HepG2 (cell line): Measurements from ENCODE around the gene NFAT5. TPM values are rescaled to one million over a fixed set of nuclear protein-coding genes. Genes with fewer than 3 reads are reported as not detected.

Experiments used
- ELF3 ChIP-seq: IDR thresholded peaks from 2 replicates; pipeline ENCODE4 v1.6.1; 2016; ENCODE audit warnings: missing genetic modification reagents, missing compliant biosample characterization
- FOXK1 ChIP-seq: sonication (generic); formaldehyde crosslinking; IDR thresholded peaks from 2 replicates; pipeline ENCODE4 v1.4.0; 2020; ENCODE audit warnings: low read depth, missing genetic modification reagents, borderline replicate concordance
- GFI1 ChIP-seq: sonication (generic); formaldehyde crosslinking; IDR thresholded peaks from 2 replicates; pipeline ENCODE4 v1.5.0; 2020; ENCODE audit warnings: missing genetic modification reagents, mild to moderate bottlenecking, borderline replicate concordance
- GMEB1 ChIP-seq: sonication (generic); formaldehyde crosslinking; IDR thresholded peaks from 2 replicates; pipeline ENCODE4 v1.5.1; 2020; ENCODE audit warnings: missing genetic modification reagents, mild to moderate bottlenecking, borderline replicate concordance
- KAT8 ChIP-seq: IDR thresholded peaks from 2 replicates; pipeline ENCODE4 v1.6.1; 2016; ENCODE audit warnings: missing genetic modification reagents, missing compliant biosample characterization
- RCOR2 ChIP-seq: IDR thresholded peaks from 2 replicates; pipeline ENCODE4 v1.6.1; 2016; ENCODE audit warnings: missing biosample characterization, missing genetic modification reagents
- RFX1 ChIP-seq: fragments of 450-650 bp; IDR thresholded peaks from 2 replicates; pipeline ENCODE4 v1.6.1; 2017
- TSC22D2 ChIP-seq: sonication (generic); formaldehyde crosslinking; IDR thresholded peaks from 2 replicates; pipeline ENCODE4 v1.5.1; 2020; ENCODE audit warnings: missing genetic modification reagents, mild to moderate bottlenecking, borderline replicate concordance
- ZBTB38 ChIP-seq: sonication (generic); formaldehyde crosslinking; IDR thresholded peaks from 2 replicates; pipeline ENCODE4 v1.5.1; 2020; ENCODE audit warnings: mild to moderate bottlenecking, missing genetic modification reagents
- ZGPAT ChIP-seq: IDR thresholded peaks from 2 replicates; pipeline ENCODE4 v1.6.1; 2016; ENCODE audit warnings: mild to moderate bottlenecking
- ZIK1 ChIP-seq: sonication (generic); formaldehyde crosslinking; IDR thresholded peaks from 2 replicates; pipeline ENCODE4 v1.5.0; 2020; ENCODE audit warnings: mild to moderate bottlenecking, low read depth, missing genetic modification reagents, borderline replicate concordance
- ZMAT5 ChIP-seq: sonication (generic); formaldehyde crosslinking; IDR thresholded peaks from 2 replicates; pipeline ENCODE4 v1.5.0; 2020; ENCODE audit warnings: mild to moderate bottlenecking, low read depth, missing genetic modification reagents, borderline replicate concordance
- ZNF333 ChIP-seq: sonication (generic); formaldehyde crosslinking; IDR thresholded peaks from 2 replicates; pipeline ENCODE4 v1.4.0; 2020; ENCODE audit warnings: mild to moderate bottlenecking, missing genetic modification reagents, borderline replicate concordance
- ZNF362 ChIP-seq: sonication (generic); formaldehyde crosslinking; IDR thresholded peaks from 2 replicates; pipeline ENCODE4 v1.4.0; 2020; ENCODE audit warnings: missing genetic modification reagents, mild to moderate bottlenecking, borderline replicate concordance
- ZNF501 ChIP-seq: sonication (generic); formaldehyde crosslinking; IDR thresholded peaks from 2 replicates; pipeline ENCODE4 v1.5.1; 2020; ENCODE audit warnings: mild to moderate bottlenecking, moderate library complexity, missing genetic modification reagents
- ZNF563 ChIP-seq: sonication (generic); formaldehyde crosslinking; IDR thresholded peaks from 2 replicates; pipeline ENCODE4 v1.8.0; 2022; ENCODE audit warnings: mild to moderate bottlenecking, moderate library complexity, missing genetic modification reagents
- ZNF766 ChIP-seq: sonication (generic); formaldehyde crosslinking; IDR thresholded peaks from 2 replicates; pipeline ENCODE4 v1.5.0; 2020; ENCODE audit warnings: missing genetic modification reagents, borderline replicate concordance
- polyA plus RNA-seq, 8 experiments: library from polyadenylated mRNA; depleted of rRNA in 3 of 8; stranded (reverse) in 7 of 8; unstranded in 1 of 8; fragments of >200 nt; fragmentation: Illumina TruSeq in 4 of 8; extraction: Trizol in 4 of 8; gene quantifications; 2 replicates each; pipeline versions ENCODE4 v1.2.1 to v1.2.3, GENCODE V29; 2011 to 2016; ENCODE audit warnings: low read depth in 4 of 8, missing spikeins in 1 of 8, mixed read lengths in 1 of 8; ENCODE audit not compliant: insufficient read depth in 1 of 8
- total RNA-seq, 5 experiments: library from RNA; depleted of rRNA; stranded (reverse); fragments of >200 nt; fragmentation: Illumina TruSeq; extraction: Trizol; gene quantifications; 2 replicates each; pipeline ENCODE4 v1.2.3, GENCODE V29; 2016; ENCODE audit warnings: low read depth in 1 of 5
- TF ChIP-seq, protein P1 (sequence below): sonication (generic); formaldehyde crosslinking; IDR thresholded peaks from one replicate; pipeline ENCODE4 v1.5.1; 2020; ENCODE audit warnings: mild to moderate bottlenecking, missing genetic modification reagents; ENCODE audit errors: not compliant biosample characterization

NFAT5 gene
- total and polyA plus RNA-seq, 2 of the 13 experiments (the other 11 are each of a cell fraction or from before 2014, with no cell fraction given): 20.5 to 54.3 TPM

- TF ChIP-seq, protein P1, sequence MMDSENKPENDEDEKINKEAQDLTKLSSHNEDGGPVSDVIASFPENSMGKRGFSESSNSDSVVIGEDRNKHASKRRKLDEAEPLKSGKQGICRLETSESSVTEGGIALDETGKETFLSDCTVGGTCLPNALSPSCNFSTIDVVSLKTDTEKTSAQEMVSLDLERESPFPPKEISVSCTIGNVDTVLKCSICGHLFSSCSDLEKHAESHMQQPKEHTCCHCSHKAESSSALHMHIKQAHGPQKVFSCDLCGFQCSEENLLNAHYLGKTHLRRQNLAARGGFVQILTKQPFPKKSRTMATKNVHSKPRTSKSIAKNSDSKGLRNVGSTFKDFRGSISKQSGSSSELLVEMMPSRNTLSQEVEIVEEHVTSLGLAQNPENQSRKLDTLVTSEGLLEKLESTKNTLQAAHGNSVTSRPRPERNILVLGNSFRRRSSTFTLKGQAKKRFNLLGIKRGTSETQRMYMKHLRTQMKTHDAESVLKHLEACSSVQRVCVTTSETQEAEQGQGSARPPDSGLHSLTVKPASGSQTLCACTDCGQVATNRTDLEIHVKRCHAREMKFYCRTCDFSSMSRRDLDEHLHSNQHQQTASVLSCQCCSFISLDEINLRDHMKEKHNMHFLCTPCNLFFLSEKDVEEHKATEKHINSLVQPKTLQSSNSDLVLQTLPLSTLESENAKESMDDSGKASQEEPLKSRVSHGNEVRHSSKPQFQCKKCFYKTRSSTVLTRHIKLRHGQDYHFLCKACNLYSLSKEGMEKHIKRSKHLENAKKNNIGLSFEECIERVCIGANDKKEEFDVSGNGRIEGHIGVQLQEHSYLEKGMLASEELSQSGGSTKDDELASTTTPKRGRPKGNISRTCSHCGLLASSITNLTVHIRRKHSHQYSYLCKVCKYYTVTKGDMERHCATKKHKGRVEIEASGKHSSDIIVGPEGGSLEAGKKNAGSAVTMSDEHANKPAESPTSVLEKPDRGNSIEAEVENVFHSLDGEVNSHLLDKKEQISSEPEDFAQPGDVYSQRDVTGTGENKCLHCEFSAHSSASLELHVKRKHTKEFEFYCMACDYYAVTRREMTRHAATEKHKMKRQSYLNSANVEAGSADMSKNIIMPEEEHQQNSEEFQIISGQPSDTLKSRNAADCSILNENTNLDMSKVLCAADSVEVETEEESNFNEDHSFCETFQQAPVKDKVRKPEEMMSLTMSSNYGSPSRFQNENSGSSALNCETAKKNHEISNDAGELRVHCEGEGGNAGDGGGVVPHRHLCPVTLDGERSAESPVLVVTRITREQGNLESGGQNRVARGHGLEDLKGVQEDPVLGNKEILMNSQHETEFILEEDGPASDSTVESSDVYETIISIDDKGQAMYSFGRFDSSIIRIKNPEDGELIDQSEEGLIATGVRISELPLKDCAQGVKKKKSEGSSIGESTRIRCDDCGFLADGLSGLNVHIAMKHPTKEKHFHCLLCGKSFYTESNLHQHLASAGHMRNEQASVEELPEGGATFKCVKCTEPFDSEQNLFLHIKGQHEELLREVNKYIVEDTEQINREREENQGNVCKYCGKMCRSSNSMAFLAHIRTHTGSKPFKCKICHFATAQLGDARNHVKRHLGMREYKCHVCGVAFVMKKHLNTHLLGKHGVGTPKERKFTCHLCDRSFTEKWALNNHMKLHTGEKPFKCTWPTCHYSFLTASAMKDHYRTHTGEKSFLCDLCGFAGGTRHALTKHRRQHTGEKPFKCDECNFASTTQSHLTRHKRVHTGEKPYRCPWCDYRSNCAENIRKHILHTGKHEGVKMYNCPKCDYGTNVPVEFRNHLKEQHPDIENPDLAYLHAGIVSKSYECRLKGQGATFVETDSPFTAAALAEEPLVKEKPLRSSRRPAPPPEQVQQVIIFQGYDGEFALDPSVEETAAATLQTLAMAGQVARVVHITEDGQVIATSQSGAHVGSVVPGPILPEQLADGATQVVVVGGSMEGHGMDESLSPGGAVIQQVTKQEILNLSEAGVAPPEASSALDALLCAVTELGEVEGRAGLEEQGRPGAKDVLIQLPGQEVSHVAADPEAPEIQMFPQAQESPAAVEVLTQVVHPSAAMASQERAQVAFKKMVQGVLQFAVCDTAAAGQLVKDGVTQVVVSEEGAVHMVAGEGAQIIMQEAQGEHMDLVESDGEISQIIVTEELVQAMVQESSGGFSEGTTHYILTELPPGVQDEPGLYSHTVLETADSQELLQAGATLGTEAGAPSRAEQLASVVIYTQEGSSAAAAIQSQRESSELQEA (CRISPR knock-in tag): no peak
- no peak for TF ChIP-seq ZNF563 (CRISPR knock-in tag)
- no peak for TF ChIP-seq GFI1 (CRISPR knock-in tag)
- TF ChIP-seq TSC22D2 (CRISPR knock-in tag): no peak
- peak; percentile 70 for TF ChIP-seq ZNF362 (CRISPR knock-in tag)
- no peak for TF ChIP-seq ZIK1 (CRISPR knock-in tag)
- TF ChIP-seq FOXK1 (CRISPR knock-in tag): no peak
- 0 out of 2 replicates have a peak, but pooled peaks have one; percentile 33 for TF ChIP-seq RCOR2 (CRISPR knock-in tag)
- TF ChIP-seq ZNF501 (CRISPR knock-in tag): no peak
- TF ChIP-seq KAT8 (CRISPR knock-in tag): no peak
- no peak for TF ChIP-seq ZBTB38 (CRISPR knock-in tag)
- TF ChIP-seq ZMAT5 (CRISPR knock-in tag): no peak
- no peak for TF ChIP-seq ZGPAT (CRISPR knock-in tag)
- TF ChIP-seq RFX1: no peak
- TF ChIP-seq ZNF766 (CRISPR knock-in tag): no peak
- no peak for TF ChIP-seq GMEB1 (CRISPR knock-in tag)
- TF ChIP-seq ELF3 (CRISPR knock-in tag): 0 out of 2 replicates have a peak, but pooled peaks have one; percentile 44
- no peak for TF ChIP-seq ZNF333 (CRISPR knock-in tag)
Measured at GRCh38 chr16:69559164-69559563, 6.6 kb upstream of the NFAT5 start (continued).
